Activated gamma-delta T cell treated with anti-CD3 and anti-CD28 coated beads, Interleukin-2, amount 50 U/mL, for 16 hours (primary cell): ENCODE data around the gene ILF2.
"Not testable (repeated sequence)": the region's sequence is repeated elsewhere in the genome, so short reads cannot be mapped to it uniquely, and the experiment has no call there.

Experiments
- DNase-seq: peaks from one replicate; pipeline ENCODE4 v3.0.0-alpha.2; 2020; ENCODE audit warnings: low read depth

ILF2 gene

DNA sequence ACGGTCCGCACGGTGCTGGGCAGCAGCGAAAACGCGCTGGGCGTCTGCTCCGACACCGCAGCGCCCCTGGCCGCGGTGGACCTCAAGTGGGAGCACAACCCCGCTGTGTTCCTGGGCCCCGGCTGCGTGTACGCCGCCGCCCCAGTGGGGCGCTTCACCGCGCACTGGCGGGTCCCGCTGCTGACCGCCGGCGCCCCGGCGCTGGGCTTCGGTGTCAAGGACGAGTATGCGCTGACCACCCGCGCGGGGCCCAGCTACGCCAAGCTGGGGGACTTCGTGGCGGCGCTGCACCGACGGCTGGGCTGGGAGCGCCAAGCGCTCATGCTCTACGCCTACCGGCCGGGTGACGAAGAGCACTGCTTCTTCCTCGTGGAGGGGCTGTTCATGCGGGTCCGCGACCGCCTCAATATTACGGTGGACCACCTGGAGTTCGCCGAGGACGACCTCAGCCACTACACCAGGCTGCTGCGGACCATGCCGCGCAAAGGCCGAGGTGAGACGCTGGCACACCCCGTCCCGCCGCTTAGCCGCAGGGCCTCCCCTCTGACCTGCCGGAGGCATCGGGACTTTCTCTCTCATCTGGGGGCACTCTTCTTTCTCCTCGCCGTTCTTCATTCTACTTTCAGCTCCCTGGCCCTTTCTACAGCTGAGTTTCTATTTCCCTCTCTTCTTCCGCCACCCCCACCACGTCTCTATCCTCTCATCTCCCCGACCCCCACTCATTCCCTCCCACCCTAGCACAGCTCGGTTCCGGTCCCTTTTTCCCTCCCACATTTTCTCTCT lies 8.7 kb upstream of the ILF2 start:
- no peak for DNase-seq

DNA sequence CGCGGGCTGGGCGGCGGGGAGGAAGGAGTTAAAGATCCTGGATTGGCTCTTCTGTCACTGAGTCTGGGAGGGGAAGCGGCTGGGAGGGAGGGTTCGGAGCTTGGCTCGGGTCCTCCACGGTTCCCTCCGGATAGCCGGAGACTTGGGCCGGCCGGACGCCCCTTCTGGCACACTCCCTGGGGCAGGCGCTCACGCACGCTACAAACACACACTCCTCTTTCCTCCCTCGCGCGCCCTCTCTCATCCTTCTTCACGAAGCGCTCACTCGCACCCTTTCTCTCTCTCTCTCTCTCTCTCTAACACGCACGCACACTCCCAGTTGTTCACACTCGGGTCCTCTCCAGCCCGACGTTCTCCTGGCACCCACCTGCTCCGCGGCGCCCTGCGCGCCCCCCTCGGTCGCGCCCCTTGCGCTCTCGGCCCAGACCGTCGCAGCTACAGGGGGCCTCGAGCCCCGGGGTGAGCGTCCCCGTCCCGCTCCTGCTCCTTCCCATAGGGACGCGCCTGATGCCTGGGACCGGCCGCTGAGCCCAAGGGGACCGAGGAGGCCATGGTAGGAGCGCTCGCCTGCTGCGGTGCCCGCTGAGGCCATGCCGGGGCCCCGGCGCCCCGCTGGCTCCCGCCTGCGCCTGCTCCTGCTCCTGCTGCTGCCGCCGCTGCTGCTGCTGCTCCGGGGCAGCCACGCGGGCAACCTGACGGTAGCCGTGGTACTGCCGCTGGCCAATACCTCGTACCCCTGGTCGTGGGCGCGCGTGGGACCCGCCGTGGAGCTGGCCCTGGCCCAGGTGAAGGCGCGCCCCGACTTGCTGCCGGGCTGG lies 7.9 kb upstream of the ILF2 start, which contains the start of gene NPR1:
TSS of gene NPR1 (plus strand) at position 170 of the 818 bp plus-strand sequence. CDS start at position 591, 421 bp downstream.
- no peak for DNase-seq

DNA sequence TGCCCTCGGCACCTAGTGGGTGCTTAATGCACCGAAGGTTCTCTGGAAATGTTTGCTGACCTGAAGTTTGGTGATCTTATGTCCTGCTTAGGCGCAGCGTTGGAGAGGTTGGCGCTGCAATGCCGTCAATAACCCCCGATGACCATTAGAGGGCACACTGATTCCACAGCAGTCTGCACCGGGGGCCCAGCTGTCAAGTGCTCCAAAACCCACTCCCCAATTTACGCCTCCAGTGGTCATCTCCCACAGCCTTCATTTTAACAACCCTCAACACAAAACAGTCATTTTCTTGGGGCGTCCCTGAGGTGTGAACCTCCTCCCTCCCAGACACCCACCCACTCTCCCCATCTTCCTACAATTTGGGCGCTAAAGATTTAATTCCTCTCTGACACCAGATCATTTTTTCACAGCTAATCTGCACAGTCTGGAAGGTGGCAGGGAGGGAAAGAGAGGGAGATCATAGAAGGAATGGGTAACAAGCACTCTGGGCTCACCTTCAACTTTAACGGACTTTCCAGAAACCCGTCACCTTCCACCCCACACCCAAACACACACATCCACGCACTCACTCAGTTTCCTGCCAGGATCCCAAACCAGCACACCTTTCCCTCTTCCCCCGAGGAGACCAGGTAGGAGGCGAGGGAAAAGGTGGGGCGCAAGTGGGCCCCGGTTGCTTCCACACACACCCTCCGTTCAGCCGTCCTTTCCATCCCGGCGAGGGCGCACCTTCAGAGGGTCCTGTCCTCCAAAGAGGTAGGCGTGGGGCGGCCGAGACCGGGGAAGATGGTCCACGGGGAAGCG lies 7.1 kb upstream of the ILF2 start:
- peak; percentile 14 for DNase-seq

DNA sequence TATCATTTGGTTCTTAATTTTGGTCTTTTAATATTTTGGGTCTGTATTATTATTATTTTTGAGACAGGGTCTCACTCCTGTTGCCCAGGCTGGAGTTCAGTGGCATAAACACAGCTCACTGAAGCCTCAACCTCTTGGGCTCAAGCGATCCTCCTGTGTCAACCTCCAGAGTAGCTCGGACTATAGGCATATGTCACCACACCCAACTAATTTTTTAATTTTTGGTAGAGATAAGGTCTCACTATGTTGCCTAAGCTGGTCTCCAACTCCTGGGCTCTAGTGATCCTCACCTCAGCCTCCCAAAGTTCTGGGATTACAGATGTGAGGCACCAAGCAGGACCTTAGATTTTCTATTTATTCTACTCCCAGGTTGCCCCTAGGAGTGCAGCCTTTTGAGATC lies 2.7 kb upstream of the ILF2 start:
- DNase-seq = no peak

DNA sequence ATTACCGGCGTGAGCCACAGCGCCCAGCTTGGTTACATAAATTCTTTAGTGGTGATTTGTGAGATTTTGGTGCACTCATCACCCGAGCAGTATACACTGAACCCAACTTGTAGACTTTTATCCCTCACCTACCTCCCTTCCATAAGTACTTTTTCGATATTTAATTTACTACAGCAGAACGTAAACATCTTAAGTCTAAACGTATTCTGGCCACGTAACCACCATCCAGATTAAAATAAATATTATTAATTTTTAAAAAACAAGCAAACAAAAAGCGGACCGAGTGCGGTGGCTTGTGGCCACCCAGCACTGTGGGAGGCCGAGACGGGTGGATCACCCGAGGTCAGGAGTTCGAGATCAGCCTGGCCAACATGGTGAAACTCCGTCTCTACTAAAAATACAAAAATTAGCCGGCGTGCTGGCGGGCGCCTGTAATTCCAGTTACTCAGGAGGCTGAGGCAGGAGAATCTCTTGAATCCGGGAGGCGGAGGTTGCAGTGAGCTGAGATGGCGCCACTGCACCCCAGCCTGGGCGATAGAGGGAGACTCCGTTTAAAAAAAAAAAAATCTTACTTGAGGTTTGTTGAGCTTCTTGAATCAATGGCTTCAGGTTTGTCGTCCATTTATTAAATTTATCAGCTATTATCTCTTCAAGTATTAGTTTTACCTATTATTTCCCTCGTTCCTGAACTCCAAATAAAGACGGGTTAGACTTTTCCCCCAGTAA lies 998 bp upstream of the ILF2 start:
- not testable (repeated sequence) for DNase-seq

DNA sequence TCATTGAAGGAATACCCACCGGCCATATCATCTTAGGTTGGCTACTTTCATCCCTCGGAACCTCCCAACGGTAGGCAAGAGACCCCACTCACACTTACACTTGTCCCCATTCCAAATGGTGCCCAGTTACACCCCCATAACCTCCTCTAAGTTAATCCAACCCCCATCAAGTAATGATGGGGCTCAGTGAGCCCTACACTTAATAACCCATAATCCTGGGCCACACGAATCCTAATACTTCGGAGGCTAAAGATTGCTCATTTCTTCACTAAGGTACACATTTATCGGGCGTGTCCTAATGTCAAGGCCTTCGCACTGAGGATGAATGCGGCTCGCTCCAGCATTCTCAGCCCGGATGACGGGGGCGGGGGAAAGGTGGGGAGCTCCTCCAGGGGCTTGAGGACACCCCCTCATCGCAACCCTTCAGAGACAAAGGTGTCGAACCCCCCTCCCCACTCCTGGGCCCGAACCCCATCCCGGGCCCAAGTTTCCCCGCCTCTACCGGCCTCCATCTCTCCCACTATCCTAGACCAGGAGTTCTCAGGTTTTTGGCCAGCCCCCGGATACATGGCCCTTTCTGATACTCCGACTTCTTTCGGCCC lies 435 bp downstream of the ILF2 start:
- peak; percentile 5 for DNase-seq

DNA sequence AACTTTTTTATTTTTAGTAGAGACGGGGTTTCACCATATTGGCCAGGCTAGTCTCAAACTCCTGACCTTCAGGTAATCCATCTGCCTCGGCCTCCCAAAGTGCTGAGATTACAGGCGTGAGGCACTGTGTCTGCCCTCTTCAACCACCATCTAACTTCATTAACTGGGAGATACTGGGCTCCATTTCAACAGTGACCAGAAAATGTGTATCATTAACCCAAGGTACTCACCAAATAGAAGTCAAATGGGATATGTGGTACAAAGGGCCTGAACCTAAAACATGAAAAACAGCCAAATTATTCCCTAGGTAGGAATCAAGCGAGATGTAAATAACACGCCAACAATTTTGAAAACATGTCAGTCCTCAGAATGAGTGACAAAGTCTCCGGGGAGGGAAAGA lies 1.2 kb downstream of the ILF2 start:
- DNase-seq = no peak

DNA sequence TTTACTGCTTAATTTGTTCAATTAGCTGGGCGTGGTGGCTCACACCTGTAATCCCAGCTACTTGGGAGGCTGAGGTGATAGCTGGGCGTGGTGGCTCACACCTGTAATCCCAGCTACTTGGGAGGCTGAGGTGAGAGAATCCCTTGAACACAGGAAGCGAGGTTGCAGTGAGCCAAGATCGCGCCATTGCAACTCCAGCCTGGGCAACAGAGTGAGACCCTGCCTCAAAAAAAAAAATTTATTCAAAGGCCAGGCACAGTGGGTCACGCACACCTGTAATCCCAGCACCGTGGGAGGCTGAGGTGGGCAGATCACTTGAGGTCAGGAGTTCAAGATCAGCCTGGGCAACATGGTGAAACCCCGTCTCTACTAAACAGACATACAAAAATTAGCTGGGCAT lies 2.1 kb downstream of the ILF2 start:
- not testable (repeated sequence) for DNase-seq

DNA sequence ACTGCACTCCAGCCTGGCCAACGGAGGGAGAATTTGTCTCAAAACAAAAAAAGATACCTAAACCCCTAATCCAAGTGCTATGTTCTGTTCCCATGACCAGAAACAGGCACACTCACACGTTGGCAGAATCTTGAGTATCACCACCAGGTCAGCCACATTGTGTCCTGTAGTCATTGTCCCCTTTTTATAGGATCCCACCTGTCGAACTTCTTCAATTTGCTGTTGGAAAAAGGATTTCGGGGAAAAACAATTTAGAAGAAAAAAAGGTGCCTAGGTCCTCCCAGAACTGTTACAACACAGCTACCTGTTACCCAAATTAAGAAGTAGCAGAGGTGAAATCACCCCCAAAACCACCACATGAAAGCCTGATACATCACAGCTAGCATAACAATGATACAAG lies 3.4 kb downstream of the ILF2 start:
- DNase-seq = no peak

DNA sequence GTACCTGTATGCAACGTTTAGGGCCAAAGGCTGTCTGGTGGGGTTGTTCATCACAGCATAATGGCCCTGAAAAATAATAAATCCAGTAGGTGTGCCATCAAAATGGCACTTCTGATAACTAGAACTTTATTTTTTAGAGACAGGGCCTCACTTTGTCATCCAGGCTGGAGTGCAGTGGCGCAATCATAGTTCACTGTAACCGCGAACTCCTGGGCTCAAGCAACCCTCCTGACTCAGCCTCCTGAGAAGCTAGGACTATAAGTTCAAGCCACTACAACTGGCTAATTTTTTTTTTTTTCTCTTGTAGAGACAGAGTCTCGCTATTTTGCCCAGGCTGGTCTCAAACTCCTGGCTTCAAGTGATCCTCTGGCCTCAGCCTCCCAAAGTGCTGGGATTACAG lies 7.6 kb downstream of the ILF2 start:
- DNase-seq = no peak

DNA sequence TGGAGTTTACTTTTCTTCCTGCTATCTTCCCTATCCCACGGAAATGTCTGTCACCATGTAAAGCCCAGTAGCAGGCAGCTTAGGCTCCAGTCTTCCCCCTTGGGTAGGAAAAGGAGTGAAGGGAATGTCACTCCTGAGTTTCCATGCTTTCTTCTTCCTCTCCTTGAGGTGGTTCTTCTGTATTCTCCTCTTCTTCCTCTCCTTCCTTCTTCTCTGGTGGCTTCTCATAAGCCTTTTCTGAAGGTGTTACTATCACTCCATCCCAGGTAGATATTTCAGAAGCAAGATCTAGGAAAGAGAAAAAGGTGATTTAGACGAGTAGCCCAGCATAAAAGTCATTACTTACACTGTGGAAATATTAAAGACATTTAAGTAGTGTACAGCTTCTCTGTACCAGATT lies 8.5 kb downstream of the ILF2 start:
- no peak for DNase-seq

DNA sequence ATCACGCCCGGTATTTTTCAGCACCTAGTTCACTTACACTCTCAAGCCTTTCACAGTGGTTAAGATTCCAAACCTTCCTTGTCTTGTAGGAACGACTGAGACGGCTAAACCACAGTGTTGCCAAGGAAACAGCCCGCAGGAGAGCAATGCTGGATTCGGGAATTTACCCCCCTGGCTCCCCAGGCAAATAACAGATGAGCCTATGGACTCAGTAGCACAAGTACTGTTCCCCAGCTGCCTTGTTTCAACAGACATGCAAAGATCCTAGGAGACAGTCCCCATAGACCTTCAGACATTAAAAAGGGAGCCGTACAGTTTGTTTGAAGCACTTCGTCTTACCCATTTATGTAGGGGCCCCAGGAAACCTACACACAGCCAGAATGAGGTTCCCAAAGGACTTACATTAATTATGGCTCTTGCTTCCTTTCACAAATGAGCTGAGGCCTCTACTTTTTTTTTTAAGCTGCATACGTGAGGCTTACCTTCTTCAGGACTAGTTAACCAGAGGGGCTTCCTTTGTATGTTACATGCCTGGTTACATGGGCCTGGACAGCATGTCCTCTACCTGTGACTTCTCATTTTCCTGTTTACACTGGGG lies 9.6 kb downstream of the ILF2 start:
- no peak for DNase-seq

DNA sequence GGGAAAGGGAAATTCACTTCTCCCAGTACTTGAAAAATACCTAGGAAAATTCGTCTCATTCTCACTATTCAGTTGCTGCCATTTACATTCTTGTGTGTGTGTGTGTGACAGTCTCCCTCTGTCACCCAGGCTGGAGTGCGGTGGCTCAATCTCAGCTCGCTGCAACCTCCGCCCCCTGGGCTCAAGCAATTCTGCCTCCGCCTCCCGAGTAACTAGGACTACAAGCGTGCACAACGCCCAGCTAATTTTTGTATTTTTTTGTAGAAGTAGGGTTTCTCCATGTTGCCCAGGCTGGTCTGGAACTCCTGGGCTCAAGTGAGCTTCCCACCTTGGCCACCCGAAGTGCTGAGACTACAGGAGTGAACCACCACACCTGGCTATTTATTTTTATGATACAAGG lies 11.1 kb downstream of the ILF2 start:
- no peak for DNase-seq

DNA sequence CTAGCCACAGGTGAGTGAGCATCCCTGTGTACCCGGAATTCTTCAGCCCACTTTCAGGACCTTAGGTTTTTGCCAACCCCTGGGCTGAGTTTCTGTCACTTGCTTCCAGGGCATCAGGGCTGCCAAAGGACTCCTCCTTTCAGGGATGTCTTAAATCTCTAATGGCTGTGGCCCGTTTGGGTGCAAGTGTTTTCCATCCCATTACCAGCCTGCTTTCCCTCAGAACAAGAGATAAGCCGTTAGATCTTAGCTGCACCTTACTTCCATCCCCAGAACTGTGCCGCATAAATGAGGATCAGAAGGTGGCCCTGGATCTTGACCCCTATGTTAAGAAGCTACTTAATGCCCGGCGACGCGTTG lies 11.6 kb downstream of the ILF2 start:
- no peak for DNase-seq

DNA sequence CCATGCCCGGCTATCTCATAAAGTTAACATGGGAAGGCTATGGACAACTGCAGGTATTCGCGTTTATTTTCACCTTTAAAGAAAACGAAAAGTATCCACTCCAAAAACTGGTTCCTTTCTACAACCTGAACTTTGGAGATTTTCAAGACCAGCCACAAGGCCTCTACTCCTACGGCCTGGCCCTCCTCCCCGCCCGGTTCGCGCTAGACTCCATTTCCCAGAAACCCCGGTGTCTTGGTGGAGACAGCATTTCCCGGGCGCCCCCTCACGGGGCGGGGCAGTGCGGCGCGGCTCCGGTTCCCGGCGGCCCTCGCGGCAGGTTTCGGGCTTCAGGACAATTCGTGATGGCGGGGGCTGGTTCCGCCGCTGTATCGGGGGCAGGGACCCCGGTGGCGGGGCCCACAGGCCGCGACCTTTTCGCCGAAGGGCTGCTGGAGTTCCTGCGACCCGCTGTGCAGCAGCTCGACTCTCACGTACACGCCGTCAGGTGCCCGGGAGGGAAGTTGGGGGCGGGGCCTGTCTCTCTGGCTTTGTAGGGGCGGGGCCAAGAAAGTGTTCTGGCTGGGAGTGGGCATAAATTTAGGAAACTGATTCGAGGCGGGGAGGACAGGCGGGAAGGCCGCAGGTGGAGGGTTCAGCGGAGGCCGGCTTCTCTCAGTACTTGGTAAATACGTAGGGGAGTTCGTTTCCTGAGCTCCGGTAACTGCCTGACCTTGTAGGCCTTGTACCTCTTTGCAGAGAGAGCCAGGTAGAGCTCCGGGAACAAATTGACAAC lies 12.2 kb downstream of the ILF2 start, which contains the start of gene SNAPIN:
TSS of gene SNAPIN (plus strand) at position 304 of the 775 bp plus-strand sequence. CDS start at position 345, 41 bp downstream.
- peak; percentile 84 for DNase-seq

DNA sequence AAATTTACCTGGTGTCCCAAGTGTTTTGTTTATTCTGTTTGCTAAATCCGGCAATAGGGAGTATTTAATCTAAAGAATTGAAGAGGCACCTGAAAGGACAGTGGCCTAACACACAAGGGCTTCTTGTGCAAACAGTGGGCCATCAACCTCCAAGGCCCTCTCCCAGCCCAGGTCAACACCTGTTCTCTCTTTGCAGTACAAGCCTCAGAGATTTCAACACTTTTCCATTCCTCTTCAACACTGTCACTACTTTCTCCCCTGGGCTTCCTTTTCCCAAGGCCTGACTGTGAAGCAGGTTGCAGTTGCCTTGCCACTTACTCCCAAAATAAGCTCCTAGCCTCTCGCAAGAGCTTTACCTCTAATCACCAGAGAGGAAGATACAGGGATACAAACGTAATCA lies 15.5 kb downstream of the ILF2 start:
- DNase-seq = no peak

DNA sequence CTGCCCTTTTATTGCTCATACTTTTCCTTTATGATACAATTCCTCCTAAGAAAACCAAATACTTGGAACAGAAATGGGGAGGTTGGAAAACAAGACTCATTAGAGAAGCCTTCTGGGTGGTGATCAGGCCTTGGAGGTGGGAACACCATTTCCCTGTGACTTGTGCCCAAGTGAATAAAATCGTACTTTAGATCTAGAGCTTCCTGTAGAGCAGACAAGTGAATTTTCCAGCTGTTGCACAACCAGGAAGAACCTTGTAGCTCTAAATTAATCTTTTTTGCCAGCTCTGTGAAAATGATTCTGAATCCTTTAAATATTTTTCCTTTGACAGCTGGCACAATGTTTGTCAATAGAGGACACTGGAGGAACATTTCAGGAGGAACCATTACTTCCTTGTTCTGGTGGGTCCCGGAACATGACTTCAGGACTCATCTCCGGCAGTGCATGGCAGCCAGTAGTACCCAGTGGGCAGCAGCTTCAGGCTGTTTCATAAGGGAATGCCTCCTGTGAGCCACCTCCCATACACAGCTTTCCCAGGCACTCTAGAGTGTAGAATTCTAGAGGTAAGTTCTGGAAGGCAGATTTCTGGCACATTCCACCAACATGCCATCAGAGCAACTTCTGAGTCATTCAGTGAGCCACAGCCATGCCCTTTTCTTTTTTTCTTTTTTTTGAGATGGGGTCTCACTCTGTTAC lies 17.8 kb downstream of the ILF2 start:
- DNase-seq = no peak

DNA sequence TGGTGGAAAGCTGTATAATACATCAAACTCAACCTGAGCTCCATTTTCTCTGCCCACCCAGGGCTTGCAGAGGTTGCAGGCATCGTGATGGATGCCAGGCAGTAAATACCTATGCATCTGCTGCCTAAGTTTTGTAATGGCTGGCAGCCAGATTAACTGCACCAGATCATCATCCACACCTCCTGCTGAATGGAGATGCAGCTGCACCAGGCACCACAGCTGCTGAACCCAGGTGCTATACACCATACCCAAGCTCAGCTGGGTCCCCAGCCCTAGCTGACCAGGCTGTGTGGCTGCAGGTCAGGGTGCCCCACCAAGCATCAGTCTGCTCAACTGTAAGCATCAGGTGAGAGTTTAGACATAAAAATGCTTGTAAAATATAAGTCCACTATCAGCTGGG lies 19.0 kb downstream of the ILF2 start:
- DNase-seq = no peak

DNA sequence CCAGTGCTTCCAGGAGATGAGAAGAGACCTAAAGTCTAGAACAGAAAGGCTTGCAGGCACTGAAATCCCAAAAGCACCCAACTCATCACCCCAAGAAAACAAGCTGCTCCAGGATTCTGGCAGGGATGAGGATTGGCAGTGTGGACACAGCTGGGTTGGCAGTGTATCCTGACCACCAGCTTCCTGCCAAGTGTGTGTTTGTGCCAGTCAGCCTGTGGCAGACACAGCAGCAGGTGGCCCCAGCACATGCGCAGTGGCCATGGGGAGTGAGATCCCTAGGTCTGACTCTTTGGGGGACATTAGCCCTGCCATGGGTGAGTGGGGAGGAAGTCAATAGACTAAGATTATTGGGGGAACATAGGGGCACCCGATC lies 20.9 kb downstream of the ILF2 start:
- no peak for DNase-seq
